Esophagus squamous epithelium (tissue), 5 donors: ENCODE measurements around the gene CFAP52. TPM values are rescaled to one million over a fixed set of nuclear protein-coding genes. Genes with fewer than 3 reads are reported as not detected.

Experiments
- DNase-seq: peaks from one replicate; lab custom pipeline; 2025; lab: John Stamatoyannopoulos, UW
- H3K27ac ChIP-seq, 4 donors: fragments of 200-600 bp; sonication (generic); one replicate each; pipeline ENCODE4 v1.5.1; 2016 to 2019; ENCODE audit warnings: mild to moderate bottlenecking in 1 of 4
- H3K27me3 ChIP-seq, 4 donors: fragments of 200-600 bp; sonication (generic); 1 replicate in 3 of 4; 2 replicates in 1 of 4; pipeline versions ENCODE4 v1.5.1 to v1.6.0; 2017 to 2021; ENCODE audit warnings: antibody characterized with exemption in 1 of 4
- H3K36me3 ChIP-seq, 3 donors: fragments of 200-600 bp; sonication (generic); one replicate each; pipeline ENCODE4 v1.5.1; 2016 to 2019
- H3K4me1 ChIP-seq, 3 donors: fragments of 200-600 bp; sonication (generic); one replicate each; pipeline ENCODE4 v1.5.1; 2017 to 2019
- H3K4me3 ChIP-seq, 4 donors: fragments of 200-600 bp; sonication (generic); 1 replicate in 3 of 4; 2 replicates in 1 of 4; pipeline ENCODE4 v1.5.1; 2016 to 2019; ENCODE audit warnings: mild to moderate bottlenecking in 2 of 4, moderate library complexity in 1 of 4
- H3K9me3 ChIP-seq, 3 donors: fragments of 200-600 bp; sonication (generic); one replicate each; pipeline ENCODE4 v1.5.1; 2016 to 2019
- POLR2A ChIP-seq, 4 donors: fragments of 450-650 bp; IDR thresholded peaks; one replicate each; pipeline ENCODE4 v1.6.1; 2017; ENCODE audit warnings: antibody characterized with exemption in 4 of 4, mild to moderate bottlenecking in 4 of 4, moderate library complexity in 3 of 4
- WGBS, 2 donors: methylation state at CpG; one replicate each; pipeline ENCODE4 v1.1.5; 2018; 5-methylcytosine and 5-hydroxymethylcytosine counted together
- intact Hi-C: fragments of 100-400 bp; cut with DNase I; formaldehyde crosslinking; loops from one replicate; pipeline ENCODE4 v1.15.0; 2022
- total RNA-seq, 4 donors: library from RNA; depleted of rRNA; stranded (reverse); fragments of >200 nt; gene quantifications; one replicate each; pipeline ENCODE4 v1.1.0, GENCODE V29; 2016
- TF ChIP-seq, protein P1 (sequence below), 6 experiments: fragments of 450-650 bp in 4 of 6; fragments of 200-600 bp in 2 of 6; sonication (generic) in 2 of 6; IDR thresholded peaks; one replicate each; pipeline ENCODE4 v1.5.1; 2016 to 2019; ENCODE audit warnings: antibody characterized with exemption in 6 of 6, mild to moderate bottlenecking in 4 of 6, moderate library complexity in 4 of 6
- donor health status: DM: yes; HTN: yes; CAD: no.

The CFAP52 gene, protein sequence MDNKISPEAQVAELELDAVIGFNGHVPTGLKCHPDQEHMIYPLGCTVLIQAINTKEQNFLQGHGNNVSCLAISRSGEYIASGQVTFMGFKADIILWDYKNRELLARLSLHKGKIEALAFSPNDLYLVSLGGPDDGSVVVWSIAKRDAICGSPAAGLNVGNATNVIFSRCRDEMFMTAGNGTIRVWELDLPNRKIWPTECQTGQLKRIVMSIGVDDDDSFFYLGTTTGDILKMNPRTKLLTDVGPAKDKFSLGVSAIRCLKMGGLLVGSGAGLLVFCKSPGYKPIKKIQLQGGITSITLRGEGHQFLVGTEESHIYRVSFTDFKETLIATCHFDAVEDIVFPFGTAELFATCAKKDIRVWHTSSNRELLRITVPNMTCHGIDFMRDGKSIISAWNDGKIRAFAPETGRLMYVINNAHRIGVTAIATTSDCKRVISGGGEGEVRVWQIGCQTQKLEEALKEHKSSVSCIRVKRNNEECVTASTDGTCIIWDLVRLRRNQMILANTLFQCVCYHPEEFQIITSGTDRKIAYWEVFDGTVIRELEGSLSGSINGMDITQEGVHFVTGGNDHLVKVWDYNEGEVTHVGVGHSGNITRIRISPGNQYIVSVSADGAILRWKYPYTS
- total RNA-seq, result not detected

DNA sequence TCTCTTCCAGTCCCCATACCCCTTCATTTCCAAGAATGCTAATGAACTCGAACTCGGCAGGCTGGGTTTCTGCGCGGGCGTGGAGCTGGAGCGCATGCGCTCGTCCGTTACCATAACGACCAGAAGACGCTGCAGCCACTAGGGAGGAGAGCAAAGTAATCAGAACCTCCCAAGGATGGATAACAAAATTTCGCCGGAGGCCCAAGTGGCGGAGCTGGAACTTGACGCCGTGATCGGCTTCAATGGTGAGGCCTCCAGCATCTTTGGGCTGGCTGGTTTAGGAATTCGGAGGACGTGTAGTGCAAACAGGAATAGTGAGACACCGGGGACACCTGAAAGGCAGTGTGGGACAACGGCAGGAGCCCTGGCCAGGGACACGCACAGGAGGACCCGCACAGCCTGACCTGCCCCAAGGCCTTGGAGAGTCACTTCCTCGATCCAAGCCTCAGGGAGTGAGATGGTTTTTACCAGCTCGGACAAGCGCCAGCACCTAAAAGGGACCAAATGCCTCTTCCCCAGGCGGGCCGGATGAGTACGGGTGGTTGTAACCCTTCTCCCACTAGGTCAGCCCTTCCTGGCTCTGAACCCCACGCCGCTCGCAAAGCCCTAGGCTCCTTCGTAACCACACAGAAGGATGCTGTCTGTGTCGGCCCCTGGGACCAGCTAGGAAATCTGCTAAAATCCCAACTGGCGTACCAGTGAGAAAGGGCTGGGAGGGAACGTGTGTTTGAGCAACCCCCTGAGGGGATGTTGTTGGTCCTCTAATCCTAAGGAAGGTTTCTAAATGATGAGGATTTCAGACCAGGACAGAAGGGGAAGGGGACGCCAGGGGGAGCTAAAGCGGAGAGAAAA, at the start of gene CFAP52:
CFAP52 (plus strand) TSS at position 122 of the 852 bp plus-strand sequence; CDS start at position 176, 54 bp downstream.
- peak within 1 kb of the TSS; percentile 68 to 85 (median 77) for H3K4me3 ChIP-seq
- intact Hi-C loops, result no loop called here
- no peaks in the 10 kb centered on the region for H3K27me3 ChIP-seq
- WGBS, 2 donors, result 4 to 6% methylated on average over 13 to 21 of the region's 38 CpGs
- H3K27ac ChIP-seq, result peak within 1 kb of the TSS; percentile 60 to 73 (median 66)
- H3K4me1 ChIP-seq, result peaks cover 7 to 38% (median 17%) of the 10 kb centered on the region in 3 donors
- H3K36me3 ChIP-seq, result no peaks in the 10 kb centered on the region
- H3K9me3 ChIP-seq, result no peaks in the 10 kb centered on the region
- DNase-seq, result no peak
- no peak for TF ChIP-seq POLR2A (IDR thresholded peaks at IDR 0.05)
- TF ChIP-seq, protein P1, sequence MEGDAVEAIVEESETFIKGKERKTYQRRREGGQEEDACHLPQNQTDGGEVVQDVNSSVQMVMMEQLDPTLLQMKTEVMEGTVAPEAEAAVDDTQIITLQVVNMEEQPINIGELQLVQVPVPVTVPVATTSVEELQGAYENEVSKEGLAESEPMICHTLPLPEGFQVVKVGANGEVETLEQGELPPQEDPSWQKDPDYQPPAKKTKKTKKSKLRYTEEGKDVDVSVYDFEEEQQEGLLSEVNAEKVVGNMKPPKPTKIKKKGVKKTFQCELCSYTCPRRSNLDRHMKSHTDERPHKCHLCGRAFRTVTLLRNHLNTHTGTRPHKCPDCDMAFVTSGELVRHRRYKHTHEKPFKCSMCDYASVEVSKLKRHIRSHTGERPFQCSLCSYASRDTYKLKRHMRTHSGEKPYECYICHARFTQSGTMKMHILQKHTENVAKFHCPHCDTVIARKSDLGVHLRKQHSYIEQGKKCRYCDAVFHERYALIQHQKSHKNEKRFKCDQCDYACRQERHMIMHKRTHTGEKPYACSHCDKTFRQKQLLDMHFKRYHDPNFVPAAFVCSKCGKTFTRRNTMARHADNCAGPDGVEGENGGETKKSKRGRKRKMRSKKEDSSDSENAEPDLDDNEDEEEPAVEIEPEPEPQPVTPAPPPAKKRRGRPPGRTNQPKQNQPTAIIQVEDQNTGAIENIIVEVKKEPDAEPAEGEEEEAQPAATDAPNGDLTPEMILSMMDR (IDR thresholded peaks at IDR 0.05), result peak in 5 of 6 experiments; percentile 36 to 59 (median 48)

DNA sequence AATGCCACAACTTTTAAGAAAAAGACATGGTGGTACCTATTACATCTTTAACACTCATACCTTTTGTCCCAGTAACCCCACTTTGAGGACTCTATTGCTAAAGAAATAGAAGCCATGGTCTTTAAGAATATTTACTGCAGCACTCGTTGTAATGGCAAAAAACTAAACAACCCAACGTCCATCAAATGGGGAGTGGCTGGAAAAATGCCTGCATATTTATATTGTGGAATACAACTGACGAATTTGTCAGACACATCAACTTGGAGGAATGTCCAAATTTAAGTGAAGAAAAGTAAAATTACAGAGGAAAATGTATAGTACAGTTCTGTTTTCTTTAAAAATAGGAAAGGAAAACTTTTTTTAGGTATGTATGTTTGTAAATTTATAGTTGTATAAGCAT, 48.7 kb upstream of the CFAP52 start:
- H3K36me3 ChIP-seq, result no peaks in the 10 kb centered on the region
- H3K27me3 ChIP-seq, result no peaks in the 10 kb centered on the region
- TF ChIP-seq, protein P1 (IDR thresholded peaks at IDR 0.05), result no peak
- TF ChIP-seq POLR2A (IDR thresholded peaks at IDR 0.05), result no peak
- no peaks in the 10 kb centered on the region for H3K9me3 ChIP-seq
- H3K27ac ChIP-seq, result no peak overlapping the region
- intact Hi-C loops, result no loop called here
- no peak for DNase-seq
- no peaks in the 10 kb centered on the region for H3K4me1 ChIP-seq
- no peak overlapping the region for H3K4me3 ChIP-seq
- 52 to 53% methylated on average over 3 of the region's 3 CpGs for WGBS, 2 donors

DNA sequence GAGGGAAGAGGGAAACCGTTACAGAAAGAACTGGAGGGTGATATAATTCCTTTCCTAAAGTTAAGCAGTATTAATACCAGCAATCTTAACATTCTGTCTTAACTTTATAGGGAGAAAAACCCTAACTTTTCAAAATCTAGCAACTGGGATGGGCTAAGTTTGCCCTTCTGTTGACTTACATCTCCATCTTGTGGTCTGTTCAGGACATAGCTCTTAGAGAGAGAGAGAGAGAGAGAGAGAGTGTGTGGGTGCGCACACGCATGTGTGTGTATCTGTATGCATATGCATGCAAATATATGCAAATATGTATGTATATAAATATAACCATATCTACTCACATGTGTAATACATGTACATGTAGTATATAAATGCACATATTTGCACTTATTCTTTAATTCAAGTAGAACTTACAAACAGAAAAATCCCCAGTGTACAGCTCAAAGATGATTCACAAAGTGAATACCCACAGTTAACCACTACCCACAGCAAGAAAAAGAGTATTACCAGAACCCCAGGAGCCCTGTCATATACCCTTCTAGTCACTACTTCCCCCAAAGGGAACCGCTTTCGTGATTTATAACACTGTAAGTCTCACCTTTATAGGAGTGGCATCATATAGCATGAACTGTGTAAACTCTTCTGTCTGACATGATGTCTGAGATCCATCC, 47.3 kb upstream of the CFAP52 start:
- Histone ChIP-seq H3K4me3 (no peak overlapping the region), H3K36me3 (no peaks in the 10 kb centered on the region), H3K9me3 (no peaks in the 10 kb centered on the region), H3K4me1 (peaks cover 0 to 6% (median 0%) of the 10 kb centered on the region in 3 donors), H3K27ac (no peak overlapping the region), H3K27me3 (no peaks in the 10 kb centered on the region)
- intact Hi-C loops, result no loop called here
- no peak for DNase-seq
- 69 to 83% methylated on average over 4 of the region's 5 CpGs for WGBS, 2 donors
- TF ChIP-seq, protein P1 (IDR thresholded peaks at IDR 0.05), result peak in 4 of 6 experiments; percentile 22 to 43 (median 28)
- TF ChIP-seq POLR2A (IDR thresholded peaks at IDR 0.05), result no peak

DNA sequence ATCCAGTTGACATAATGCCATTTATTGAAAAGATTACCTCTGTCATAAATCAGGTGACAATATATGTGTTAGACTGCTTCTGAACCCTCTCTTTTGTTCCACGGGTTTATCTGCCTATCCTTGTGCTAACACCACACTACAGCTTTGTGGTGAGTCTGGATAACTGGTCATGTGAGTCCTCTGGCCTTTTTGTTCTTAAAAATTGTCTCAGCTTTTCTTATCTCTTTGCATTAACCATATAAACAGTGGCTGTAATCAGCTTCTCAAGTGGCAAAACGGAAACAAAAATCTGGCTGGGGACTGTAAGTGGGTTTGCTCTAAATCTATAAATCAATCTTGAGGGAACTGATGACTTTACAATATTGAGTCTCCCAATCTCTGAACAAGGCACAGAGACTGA, 45.4 kb upstream of the CFAP52 start:
- Histone ChIP-seq H3K4me3 (no peak overlapping the region), H3K27me3 (no peaks in the 10 kb centered on the region), H3K27ac (no peak overlapping the region), H3K36me3 (no peaks in the 10 kb centered on the region), H3K9me3 (no peaks in the 10 kb centered on the region), H3K4me1 (peaks cover 0 to 7% (median 0%) of the 10 kb centered on the region in 3 donors)
- no peak for TF ChIP-seq POLR2A (IDR thresholded peaks at IDR 0.05)
- TF ChIP-seq, protein P1 (IDR thresholded peaks at IDR 0.05), result no peak
- WGBS, 2 donors, result 53 to 72% methylated on average over 2 of the region's 2 CpGs
- DNase-seq, result no peak
- intact Hi-C loops, result no loop called here
